GM23248 (cell line): ENCODE data around the gene WDR62.

Experiments
- EZH2 ChIP-seq: fragments of 200-600 bp; sonication (generic); IDR thresholded peaks from 2 replicates; pipeline ENCODE4 v1.6.1; 2018; ENCODE audit warnings: antibody characterized with exemption, mild to moderate bottlenecking; ENCODE audit not compliant: insufficient read depth, poor library complexity, severe bottlenecking
- EZH2phosphoT487 ChIP-seq: fragments of 200-600 bp; sonication (generic); IDR thresholded peaks from 2 replicates; pipeline ENCODE4 v1.6.1; 2018; ENCODE audit warnings: antibody characterized with exemption, moderate library complexity, mild to moderate bottlenecking, low read depth; ENCODE audit not compliant: insufficient read depth

DNA sequence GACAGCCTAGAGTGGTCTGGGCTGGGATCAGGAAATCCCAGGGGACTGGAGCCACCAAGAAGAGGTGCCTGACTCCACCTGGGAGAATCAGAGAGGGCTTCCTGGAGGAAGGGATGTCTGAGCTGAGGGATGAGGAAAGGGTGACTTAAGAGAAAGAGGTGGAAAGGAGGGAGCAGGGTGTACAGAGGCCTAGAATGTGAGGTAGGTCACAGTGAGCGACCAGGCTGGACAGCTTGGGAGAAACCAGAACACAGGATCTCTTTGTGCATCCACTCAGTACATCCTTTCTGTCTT lies 61.6 kb downstream of the WDR62 start:
- no peak for TF ChIP-seq EZH2
- TF ChIP-seq EZH2phosphoT487, result no peak
